ENCODE data around the gene SLC25A33.

- peak; percentile 98 to 99 for TF ChIP-seq POLR2A (IDR thresholded peaks at IDR 0.05)
- TF ChIP-seq, protein P1, sequence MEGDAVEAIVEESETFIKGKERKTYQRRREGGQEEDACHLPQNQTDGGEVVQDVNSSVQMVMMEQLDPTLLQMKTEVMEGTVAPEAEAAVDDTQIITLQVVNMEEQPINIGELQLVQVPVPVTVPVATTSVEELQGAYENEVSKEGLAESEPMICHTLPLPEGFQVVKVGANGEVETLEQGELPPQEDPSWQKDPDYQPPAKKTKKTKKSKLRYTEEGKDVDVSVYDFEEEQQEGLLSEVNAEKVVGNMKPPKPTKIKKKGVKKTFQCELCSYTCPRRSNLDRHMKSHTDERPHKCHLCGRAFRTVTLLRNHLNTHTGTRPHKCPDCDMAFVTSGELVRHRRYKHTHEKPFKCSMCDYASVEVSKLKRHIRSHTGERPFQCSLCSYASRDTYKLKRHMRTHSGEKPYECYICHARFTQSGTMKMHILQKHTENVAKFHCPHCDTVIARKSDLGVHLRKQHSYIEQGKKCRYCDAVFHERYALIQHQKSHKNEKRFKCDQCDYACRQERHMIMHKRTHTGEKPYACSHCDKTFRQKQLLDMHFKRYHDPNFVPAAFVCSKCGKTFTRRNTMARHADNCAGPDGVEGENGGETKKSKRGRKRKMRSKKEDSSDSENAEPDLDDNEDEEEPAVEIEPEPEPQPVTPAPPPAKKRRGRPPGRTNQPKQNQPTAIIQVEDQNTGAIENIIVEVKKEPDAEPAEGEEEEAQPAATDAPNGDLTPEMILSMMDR (IDR thresholded peaks at IDR 0.05), result peak in 1 of 4 experiments; percentile 24
Observed at GRCh38 chr1:9539165-9539828, at the start of gene SLC25A33.

All from uterus (tissue), 2 donors.